Activated naive CD8-positive, alpha-beta T cell treated with anti-CD3 and anti-CD28 coated beads, Interleukin-2, amount 50 U/mL, for 24 hours (primary cell): ENCODE data around the gene CHST11.
A peak's percentile ranks its signal among the peaks of the same experiment; 100 is the strongest.

Source experiments
- ATAC-seq: fragments of 150-1000 bp; cut with Tn5 transposase; one replicate; pipeline ENCODE4 v1.10.0; 2021
- DNase-seq: peaks from one replicate; pipeline ENCODE4 v3.0.0; 2021
- H3K27ac Mint-ChIP-seq: one replicate; pipeline ENCODE4 v1.8.0; 2021; ENCODE audit warnings: mild to moderate bottlenecking, mixed read lengths
- H3K27me3 Mint-ChIP-seq: one replicate; pipeline ENCODE4 v1.8.0; 2021; ENCODE audit warnings: mixed read lengths
- H3K36me3 Mint-ChIP-seq: one replicate; pipeline ENCODE4 v1.8.0; 2021; ENCODE audit warnings: low read depth, mixed read lengths
- H3K4me1 Mint-ChIP-seq: one replicate; pipeline ENCODE4 v1.8.0; 2021; ENCODE audit warnings: mixed read lengths
- H3K4me3 Mint-ChIP-seq: one replicate; pipeline ENCODE4 v1.8.0; 2021; ENCODE audit warnings: mild to moderate bottlenecking, moderate library complexity, mixed read lengths
- H3K9me3 Mint-ChIP-seq: one replicate; pipeline ENCODE4 v1.8.0; 2021; ENCODE audit warnings: mixed read lengths

The CHST11 gene

GRCh38 chr12:104746467-104747088 is 289.8 kb downstream of the CHST11 start:
- Mint-ChIP-seq H3K4me1 (peaks cover 58% of the 10 kb centered on the region), H3K4me3 (no peak overlapping the region)
- DNase-seq = no peak

GRCh38 chr12:104747330-104747729 is 290.6 kb downstream of the CHST11 start:
- no peaks in the 10 kb centered on the region for H3K9me3 Mint-ChIP-seq
- ATAC-seq = no peak
- DNase-seq = no peak
- no peak overlapping the region for H3K27ac Mint-ChIP-seq
- H3K27me3 Mint-ChIP-seq = no peaks in the 10 kb centered on the region
- no peak overlapping the region for H3K4me3 Mint-ChIP-seq
- peaks cover 60% of the 10 kb centered on the region for H3K4me1 Mint-ChIP-seq
- peaks cover 2% of the 10 kb centered on the region for H3K36me3 Mint-ChIP-seq

More at GRCh38 chr12:104746467-104747088, 289.8 kb downstream of the CHST11 start:
- H3K27ac Mint-ChIP-seq = no peak overlapping the region
- ATAC-seq = no peak
- no peaks in the 10 kb centered on the region for H3K9me3 Mint-ChIP-seq
- peaks cover 2% of the 10 kb centered on the region for H3K36me3 Mint-ChIP-seq
- no peaks in the 10 kb centered on the region for H3K27me3 Mint-ChIP-seq

- Mint-ChIP-seq H3K36me3 (peaks cover under 1% of the 10 kb centered on the region), H3K27me3 (no peaks in the 10 kb centered on the region), H3K4me3 (no peak overlapping the region), H3K27ac (no peak overlapping the region), H3K4me1 (peaks cover 60% of the 10 kb centered on the region), H3K9me3 (no peaks in the 10 kb centered on the region)
- ATAC-seq (no peak), DNase-seq (no peak)
Measured at GRCh38 chr12:104747955-104748354, 291.2 kb downstream of the CHST11 start.

DNA sequence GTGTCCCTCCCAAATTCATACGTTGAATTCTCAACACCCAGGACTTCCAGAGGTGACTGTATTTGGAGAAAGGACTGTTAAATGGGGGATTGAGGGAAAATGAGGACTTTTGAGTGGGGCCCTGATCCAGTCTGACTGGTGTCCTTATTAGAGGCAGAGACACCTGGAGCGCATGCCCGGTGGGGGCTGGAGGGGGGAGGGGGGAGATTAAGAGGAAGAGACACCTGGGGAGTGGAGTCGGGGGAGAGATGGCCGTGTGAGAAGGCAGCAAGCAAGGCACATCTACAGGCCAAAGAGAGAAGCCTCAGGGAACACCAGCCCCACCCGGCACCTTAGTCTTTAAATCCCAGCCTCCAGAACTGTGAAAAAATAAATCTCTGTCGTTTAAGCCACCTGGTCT is 291.6 kb downstream of the CHST11 start:
- no peaks in the 10 kb centered on the region for H3K27me3 Mint-ChIP-seq
- H3K27ac Mint-ChIP-seq = no peak overlapping the region
- no peaks in the 10 kb centered on the region for H3K36me3 Mint-ChIP-seq
- H3K4me3 Mint-ChIP-seq = no peak overlapping the region
- DNase-seq (no peak), ATAC-seq (no peak)
- H3K9me3 Mint-ChIP-seq = no peaks in the 10 kb centered on the region
- H3K4me1 Mint-ChIP-seq = peaks cover 58% of the 10 kb centered on the region

GRCh38 chr12:104748790-104749189 is 292.0 kb downstream of the CHST11 start:
- peaks cover 58% of the 10 kb centered on the region for H3K4me1 Mint-ChIP-seq
- H3K36me3 Mint-ChIP-seq = no peaks in the 10 kb centered on the region
- H3K27me3 Mint-ChIP-seq = no peaks in the 10 kb centered on the region
- H3K4me3 Mint-ChIP-seq = no peak overlapping the region
- DNase-seq = no peak
- H3K9me3 Mint-ChIP-seq = no peaks in the 10 kb centered on the region
- no peak overlapping the region for H3K27ac Mint-ChIP-seq
- ATAC-seq = no peak

GRCh38 chr12:104749545-104749944 is 292.8 kb downstream of the CHST11 start:
- no peaks in the 10 kb centered on the region for H3K27me3 Mint-ChIP-seq
- H3K36me3 Mint-ChIP-seq = peaks cover 2% of the 10 kb centered on the region
- ATAC-seq (no peak), DNase-seq (no peak)
- no peak overlapping the region for H3K27ac Mint-ChIP-seq
- H3K4me1 Mint-ChIP-seq = peaks cover 53% of the 10 kb centered on the region
- H3K9me3 Mint-ChIP-seq = no peaks in the 10 kb centered on the region
- no peak overlapping the region for H3K4me3 Mint-ChIP-seq

GRCh38 chr12:104750061-104750460 is 293.3 kb downstream of the CHST11 start:
- Mint-ChIP-seq H3K9me3 (no peaks in the 10 kb centered on the region), H3K4me1 (peaks cover 52% of the 10 kb centered on the region), H3K27ac (no peak overlapping the region), H3K27me3 (no peaks in the 10 kb centered on the region), H3K4me3 (no peak overlapping the region), H3K36me3 (peaks cover 2% of the 10 kb centered on the region)
- DNase-seq = no peak
- ATAC-seq = no peak

DNA sequence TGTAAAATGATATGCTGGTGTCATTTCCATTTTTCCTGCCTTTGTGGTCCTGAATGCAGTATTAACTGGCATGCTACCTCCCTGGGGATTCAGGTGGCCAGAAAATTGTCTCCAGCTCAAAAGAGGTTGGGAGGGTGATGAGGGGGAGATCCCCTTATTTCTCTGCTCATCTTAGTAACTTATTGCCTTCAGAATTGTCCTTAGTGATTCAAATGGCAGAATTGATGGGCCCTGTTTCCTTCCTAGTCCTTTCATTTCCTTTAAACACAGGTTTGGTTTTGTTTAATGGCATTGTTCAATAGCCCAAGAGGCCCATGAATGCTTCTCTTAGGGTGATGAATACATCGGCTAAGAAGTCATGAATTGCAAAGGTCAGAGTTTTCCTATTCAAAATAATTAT is 294.4 kb downstream of the CHST11 start:
- Mint-ChIP-seq H3K4me3 (no peak overlapping the region), H3K27ac (peak overlapping the region; percentile 22), H3K27me3 (no peaks in the 10 kb centered on the region), H3K4me1 (peaks cover 47% of the 10 kb centered on the region), H3K9me3 (no peaks in the 10 kb centered on the region), H3K36me3 (peaks cover 2% of the 10 kb centered on the region)
- DNase-seq = no peak
- no peak for ATAC-seq

- peaks cover 6% of the 10 kb centered on the region for H3K36me3 Mint-ChIP-seq
- H3K27ac Mint-ChIP-seq = no peak overlapping the region
- no peak overlapping the region for H3K4me3 Mint-ChIP-seq
- DNase-seq = no peak
- H3K9me3 Mint-ChIP-seq = no peaks in the 10 kb centered on the region
- peaks cover 47% of the 10 kb centered on the region for H3K4me1 Mint-ChIP-seq
- H3K27me3 Mint-ChIP-seq = no peaks in the 10 kb centered on the region
- peak; percentile 38 for ATAC-seq
Measured at GRCh38 chr12:104751594-104751993, 294.8 kb downstream of the CHST11 start.

DNA sequence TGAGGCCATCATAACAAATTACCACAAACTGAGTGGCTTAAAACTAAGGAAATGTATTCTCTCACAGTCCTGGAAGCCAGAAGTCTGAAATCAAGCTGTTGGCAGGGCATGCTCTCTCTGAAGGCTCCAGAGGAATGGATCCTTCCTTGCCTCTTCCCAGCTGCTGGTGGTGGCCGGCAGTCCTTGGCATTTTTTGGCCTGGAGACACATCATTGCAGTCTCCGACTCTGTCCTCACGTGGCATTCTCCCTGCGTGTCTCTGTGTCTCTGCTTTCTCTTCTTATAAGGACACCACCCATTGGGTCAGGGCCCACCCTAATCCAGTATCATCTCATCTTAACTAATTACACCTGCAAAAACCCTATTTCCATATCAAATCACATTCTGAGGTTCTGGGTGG is 295.3 kb downstream of the CHST11 start:
- no peak for DNase-seq
- Mint-ChIP-seq H3K36me3 (peaks cover 9% of the 10 kb centered on the region), H3K27ac (peak overlapping the region; percentile 15), H3K4me3 (no peak overlapping the region), H3K27me3 (no peaks in the 10 kb centered on the region), H3K4me1 (peaks cover 43% of the 10 kb centered on the region), H3K9me3 (no peaks in the 10 kb centered on the region)
- no peak for ATAC-seq

DNA sequence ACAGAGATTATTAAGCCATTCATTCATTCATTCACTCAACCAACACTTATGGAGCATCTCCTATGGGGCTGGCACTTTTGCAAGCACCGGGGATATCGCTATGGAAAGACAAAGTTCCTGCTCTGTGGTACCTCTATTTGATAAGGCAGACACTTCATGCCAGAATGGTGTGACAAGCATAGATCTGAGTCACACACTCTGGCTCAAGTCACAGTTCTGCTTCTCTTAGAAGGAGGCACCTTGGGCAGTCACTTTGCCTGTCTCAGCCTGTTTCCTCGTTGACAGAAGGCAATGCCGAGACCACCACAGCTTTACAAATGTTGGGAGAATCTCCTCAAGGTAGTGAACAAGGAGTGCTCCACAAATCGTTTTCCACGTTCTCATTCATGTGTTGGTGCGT is 296.1 kb downstream of the CHST11 start:
- Mint-ChIP-seq H3K27me3 (no peaks in the 10 kb centered on the region), H3K9me3 (no peaks in the 10 kb centered on the region), H3K4me3 (no peak overlapping the region), H3K27ac (no peak overlapping the region), H3K4me1 (peaks cover 35% of the 10 kb centered on the region), H3K36me3 (peaks cover 15% of the 10 kb centered on the region)
- DNase-seq (no peak), ATAC-seq (no peak)

DNA sequence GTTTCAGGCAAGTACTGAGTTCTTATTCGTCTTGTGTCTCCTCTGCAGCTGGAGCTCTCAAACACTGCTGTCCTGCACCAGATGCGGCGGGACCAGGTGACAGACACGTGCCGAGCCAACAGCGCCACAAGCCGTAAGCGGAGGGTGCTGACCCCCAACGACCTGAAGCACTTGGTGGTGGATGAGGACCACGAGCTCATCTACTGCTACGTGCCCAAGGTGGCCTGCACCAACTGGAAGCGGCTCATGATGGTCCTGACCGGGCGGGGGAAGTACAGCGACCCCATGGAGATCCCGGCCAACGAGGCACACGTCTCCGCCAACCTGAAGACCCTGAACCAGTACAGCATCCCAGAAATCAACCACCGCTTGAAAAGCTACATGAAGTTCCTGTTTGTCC is 300.2 kb downstream of the CHST11 start:
- DNase-seq (no peak), ATAC-seq (no peak)
- Mint-ChIP-seq H3K4me1 (peaks cover 7% of the 10 kb centered on the region), H3K4me3 (no peak overlapping the region), H3K9me3 (no peaks in the 10 kb centered on the region), H3K36me3 (peaks cover 24% of the 10 kb centered on the region), H3K27me3 (no peaks in the 10 kb centered on the region), H3K27ac (no peak overlapping the region)

GRCh38 chr12:104758771-104759170 is 302.0 kb downstream of the CHST11 start:
- ATAC-seq = no peak
- peaks cover 27% of the 10 kb centered on the region for H3K36me3 Mint-ChIP-seq
- H3K4me3 Mint-ChIP-seq = no peak overlapping the region
- no peaks in the 10 kb centered on the region for H3K27me3 Mint-ChIP-seq
- H3K27ac Mint-ChIP-seq = no peak overlapping the region
- H3K9me3 Mint-ChIP-seq = no peaks in the 10 kb centered on the region
- DNase-seq = no peak
- H3K4me1 Mint-ChIP-seq = peaks cover 11% of the 10 kb centered on the region

DNA sequence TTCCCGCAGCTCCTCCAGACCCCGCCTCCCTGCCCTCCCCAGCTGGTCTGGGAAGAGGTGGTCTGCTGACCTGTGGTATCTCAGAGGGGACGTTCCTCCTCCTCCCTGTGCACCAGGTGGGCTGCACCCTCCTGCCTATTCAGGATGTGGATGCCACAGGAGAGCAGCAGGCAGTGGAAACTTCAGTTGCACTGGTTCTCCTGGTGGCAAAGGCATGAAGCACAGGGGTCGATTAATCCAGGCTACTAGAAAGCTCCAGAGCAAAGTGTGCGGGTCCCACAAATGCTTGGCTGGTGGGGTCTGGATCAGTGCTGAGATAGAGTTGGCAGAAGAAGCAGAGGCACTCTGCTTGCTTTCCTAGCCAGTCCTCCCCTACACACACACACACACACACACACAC is 304.3 kb downstream of the CHST11 start:
- DNase-seq = no peak
- Mint-ChIP-seq H3K4me3 (no peak overlapping the region), H3K9me3 (no peaks in the 10 kb centered on the region), H3K36me3 (peaks cover 24% of the 10 kb centered on the region), H3K4me1 (peaks cover 29% of the 10 kb centered on the region), H3K27me3 (no peaks in the 10 kb centered on the region), H3K27ac (no peak overlapping the region)
- no peak for ATAC-seq

- Mint-ChIP-seq H3K4me1 (peaks cover 29% of the 10 kb centered on the region), H3K4me3 (no peak overlapping the region), H3K27me3 (peaks cover 3% of the 10 kb centered on the region), H3K27ac (no peak overlapping the region), H3K9me3 (no peaks in the 10 kb centered on the region), H3K36me3 (peaks cover 21% of the 10 kb centered on the region)
- DNase-seq (no peak), ATAC-seq (no peak)
Measured at GRCh38 chr12:104761611-104762010, 304.9 kb downstream of the CHST11 start.
